GM18858 (cell line): ENCODE data around the gene C2CD3.
A peak's percentile ranks its signal among the peaks of the same experiment; 100 is the strongest.
"Not testable (repeated sequence)": the region's sequence is repeated elsewhere in the genome, so short reads cannot be mapped to it uniquely, and the experiment has no call there.

Experiments used
- ATAC-seq: cut with Tn5 transposase; IDR thresholded peaks from one replicate; pipeline ENCODE4 v1.9.1; 2021; ENCODE audit not compliant: unreplicated experiment

Gene C2CD3

DNA sequence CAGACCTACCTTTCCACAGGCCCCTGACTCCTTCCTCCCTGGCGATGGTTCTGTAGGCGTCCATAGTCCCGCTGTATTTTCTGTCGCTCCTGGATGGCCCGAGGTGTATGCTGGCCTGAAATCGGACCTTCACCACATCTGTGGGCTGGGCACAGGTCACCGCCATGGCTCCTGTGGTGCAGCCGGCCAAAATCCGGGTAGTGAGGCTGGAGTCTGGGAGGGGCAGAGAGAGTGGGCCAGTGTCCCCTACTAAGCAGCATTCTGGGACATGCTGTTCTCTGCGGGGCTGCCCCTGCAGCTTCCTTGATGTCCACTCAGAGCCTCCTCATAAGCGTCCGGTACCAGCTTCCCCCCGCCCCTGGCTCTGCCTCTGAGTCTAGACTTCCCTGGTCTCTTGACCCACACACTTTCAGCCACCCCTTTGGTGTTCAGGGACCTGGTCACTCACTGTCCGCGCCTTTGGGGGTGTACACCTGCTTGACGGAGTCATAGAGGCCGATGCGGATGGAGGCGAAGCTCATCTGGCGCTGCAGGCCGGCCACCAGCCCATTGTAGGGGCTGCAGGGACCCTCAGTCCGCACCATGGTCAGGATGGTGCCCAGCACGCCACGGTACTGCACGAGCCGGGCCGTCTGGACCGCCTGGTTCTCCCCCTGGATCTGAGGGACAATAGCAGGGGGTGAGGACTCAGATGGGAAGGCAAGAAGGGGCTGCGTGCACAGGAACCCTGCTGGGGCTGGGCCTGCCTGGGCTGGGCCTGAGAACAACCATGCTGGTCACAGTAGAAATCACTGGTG, 164.9 kb downstream of the C2CD3 start:
- ATAC-seq, result no peak

- ATAC-seq, result no peak
Observed at GRCh38 chr11:74004759-74005615, 165.8 kb downstream of the C2CD3 start.

DNA sequence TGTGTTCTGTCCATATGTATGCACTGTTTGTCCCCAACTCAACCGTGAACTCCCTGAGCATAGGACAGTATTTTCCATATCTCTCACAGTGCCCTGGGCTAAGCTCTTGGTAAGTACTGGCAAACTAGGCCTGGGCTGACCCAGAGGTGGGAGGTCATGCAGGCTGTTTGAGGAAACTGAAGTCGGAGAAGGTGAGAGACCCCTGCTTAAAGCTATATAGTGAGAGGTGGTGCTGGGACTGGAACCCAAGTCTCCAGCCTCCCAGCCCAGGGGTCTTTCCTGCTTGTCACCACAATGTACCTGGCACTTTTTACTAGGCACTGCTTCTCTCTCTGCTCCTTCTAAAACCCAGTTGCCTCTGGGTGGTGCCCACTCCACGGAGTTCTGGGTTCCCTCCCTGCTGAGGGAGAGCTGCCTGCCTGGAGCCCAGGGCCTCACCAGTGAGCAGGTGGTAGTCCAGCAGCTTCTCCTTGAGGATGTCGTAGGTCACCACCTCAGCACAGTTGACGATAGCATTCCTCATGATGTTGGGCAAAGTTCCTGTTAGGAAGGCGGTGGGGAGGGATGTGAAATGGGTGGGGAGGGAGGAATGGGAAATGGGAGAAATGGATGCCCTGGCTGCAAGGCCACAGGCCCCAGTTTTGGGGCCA, 166.6 kb downstream of the C2CD3 start:
- no peak for ATAC-seq

DNA sequence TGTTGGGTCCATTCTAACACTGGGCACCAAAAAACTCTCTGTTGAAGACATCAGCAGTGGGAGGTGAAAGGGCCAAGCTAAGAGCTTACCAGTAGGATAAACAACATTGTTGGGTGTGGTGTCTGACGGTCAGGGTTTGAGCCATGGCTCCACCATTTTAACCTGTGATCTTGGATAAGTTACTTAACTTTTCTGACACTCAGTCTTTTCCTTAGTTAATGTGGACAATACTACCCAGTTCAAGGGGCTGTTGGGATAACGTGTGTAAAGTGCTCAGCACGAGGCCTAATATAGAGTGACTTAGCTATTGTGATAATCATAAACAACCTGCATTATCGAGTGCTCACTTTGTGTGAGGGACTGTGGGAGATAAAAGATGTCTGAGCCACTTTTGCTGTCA, 168.0 kb downstream of the C2CD3 start:
- ATAC-seq, result no peak

DNA sequence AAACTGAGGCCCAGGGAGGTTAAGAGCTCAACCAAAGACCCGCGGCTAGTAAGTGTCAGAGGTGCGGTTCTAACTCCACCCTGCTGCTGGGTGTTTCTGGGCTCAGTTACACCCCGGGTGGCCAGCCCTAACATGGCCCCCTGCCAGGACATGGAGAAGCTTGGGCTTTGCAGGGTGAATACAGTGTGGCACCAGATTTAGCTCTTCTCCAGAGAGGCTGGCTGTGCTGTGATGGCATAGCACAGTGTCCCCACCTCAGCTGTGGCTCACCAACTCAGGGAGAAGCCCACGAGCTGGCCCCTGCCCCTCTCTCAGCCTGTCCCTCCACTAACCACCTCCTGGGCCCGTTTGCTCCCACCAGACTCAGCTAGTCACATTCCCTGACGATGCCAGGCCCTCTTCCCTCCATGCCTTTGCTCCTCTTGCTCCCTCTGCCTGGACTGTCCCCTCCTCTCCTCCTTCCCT, 168.9 kb downstream of the C2CD3 start:
- no peak for ATAC-seq

DNA sequence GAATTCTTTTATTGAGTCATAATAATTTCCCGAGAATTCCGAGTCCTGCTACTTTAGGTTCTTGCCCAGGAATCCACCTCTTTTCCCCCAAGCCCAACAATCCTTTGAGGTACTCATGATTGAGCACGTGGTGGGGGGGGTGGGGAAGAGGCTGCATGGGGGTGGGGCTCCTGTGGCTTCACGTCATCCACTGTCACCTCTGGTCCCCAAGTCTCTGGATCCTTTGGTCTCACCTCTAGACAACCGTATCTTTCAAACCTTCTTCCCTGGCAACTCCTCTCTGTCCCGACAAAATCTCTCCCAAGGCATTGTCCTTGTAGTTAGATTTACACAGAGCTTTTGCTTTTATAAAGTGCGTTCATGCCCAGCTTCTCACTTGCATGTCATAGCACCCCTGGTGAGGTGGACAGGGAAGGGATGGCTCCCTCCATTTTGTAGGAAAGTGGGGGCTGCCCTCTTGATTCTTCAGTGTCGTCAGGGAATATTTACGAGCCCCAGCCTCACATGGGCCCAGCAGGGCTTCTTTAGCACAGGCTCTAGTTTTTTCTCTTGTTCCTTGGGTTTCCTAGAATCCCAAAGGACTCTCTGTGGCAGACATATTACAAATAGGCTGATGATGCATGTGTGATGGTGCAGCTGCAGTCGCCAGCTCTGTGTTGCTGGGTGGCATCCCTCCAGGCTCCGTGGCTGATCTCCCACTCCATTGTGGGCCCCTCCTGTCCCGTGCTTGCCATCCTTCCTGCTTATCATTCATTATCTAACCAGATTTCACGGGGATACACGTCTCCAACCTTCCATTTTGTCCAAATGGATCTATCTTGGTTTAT, 170.3 kb downstream of the C2CD3 start:
- no peak for ATAC-seq

- no peak for ATAC-seq
Observed at GRCh38 chr11:73999581-74000306, 171.1 kb downstream of the C2CD3 start.

GRCh38 chr11:73998846-73999575, 171.8 kb downstream of the C2CD3 start:
- ATAC-seq, result no peak

DNA sequence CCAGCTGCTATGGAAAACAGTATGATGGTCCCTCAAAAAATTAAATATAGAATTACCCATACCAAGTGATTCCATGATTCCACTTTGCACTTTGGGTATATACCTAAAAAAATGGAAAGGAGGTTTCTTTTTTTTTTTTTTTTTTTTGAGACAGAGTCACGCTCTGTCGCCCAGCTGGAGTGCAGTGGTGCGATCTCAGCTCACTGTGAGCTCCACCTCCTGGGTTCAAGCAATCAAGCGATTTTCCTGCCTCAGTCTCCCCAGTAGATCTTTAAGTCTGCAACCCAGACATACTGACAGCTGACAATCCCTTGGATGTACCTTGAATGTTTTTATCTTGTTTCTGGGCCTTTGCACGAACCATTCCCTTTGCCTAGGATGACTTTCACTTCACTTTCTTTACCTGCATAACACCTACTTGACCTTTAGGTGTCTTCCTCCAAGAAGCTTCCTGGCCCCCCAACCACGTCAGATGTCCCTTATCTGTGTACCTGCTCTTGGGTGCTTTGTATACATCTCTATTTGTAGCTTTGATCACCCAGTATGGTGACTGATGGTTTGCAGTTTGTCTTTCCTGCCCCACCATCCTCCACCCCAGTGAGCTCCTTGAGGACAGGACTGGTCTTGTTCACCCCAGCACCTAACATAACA, 173.6 kb downstream of the C2CD3 start:
- no peak for ATAC-seq

DNA sequence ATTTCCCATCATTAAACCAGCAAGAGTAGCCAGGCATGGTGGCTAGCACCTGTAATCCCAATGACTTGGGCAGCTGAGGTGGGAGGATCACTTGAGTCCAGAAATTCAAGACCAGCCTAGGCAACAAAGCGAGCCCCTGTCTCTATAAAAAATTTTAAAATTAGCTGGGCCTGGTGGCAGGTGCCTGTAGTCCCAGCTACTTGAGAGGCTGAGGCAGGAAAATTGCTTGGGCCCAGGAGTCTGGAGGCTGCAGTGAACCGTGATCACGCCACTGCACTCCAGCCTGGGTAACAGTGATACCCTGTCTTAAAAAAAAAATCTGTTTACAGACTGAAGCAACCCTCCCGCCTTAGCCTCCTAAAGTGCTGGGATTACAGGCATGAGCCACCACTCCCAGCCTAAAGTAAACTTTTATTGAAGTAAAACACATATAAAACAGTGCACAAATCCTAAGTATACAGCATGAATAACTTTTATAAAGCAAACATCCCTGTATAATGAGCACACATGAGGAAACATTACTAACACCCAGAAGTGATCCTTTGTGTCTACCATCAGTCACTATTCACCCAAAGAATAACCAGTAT, 174.5 kb downstream of the C2CD3 start:
- no peak for ATAC-seq

- no peak for ATAC-seq
Observed at GRCh38 chr11:73995731-73996130, 175.1 kb downstream of the C2CD3 start.

- ATAC-seq, result peak; percentile 50
Observed at GRCh38 chr11:73995247-73995646, 175.6 kb downstream of the C2CD3 start.

DNA sequence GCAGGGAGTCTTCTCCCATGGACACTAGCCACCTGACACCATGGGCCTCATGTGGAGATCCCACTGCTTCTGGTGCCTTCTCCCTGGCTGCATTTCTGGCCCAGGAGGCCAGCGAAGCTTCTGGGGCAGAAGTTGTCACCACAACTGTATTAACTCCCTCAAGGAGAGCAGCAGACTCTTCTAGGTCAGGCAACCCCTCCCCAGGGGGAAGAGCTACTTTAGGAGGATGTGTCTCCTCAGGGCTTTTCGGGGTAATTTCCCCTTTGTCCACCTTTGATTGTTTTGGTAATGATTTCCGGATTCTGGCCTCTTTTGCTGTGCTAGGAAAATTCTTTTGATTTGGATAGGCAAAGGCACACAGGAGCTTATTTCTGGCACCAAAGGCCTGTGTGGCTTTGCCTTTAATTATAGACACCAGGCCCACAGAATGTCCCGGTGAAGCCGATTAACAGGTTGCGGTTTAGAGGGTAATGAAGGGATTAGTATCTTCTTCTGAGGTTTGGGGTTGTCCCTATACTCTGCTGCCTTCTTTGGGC, 179.3 kb downstream of the C2CD3 start:
- ATAC-seq, result peak; percentile 39

GRCh38 chr11:73990730-73991129, 180.1 kb downstream of the C2CD3 start:
- no peak for ATAC-seq

- ATAC-seq, result no peak
Observed at GRCh38 chr11:73989156-73989555, 181.6 kb downstream of the C2CD3 start.

GRCh38 chr11:73988227-73988626, 182.6 kb downstream of the C2CD3 start:
- no peak for ATAC-seq

DNA sequence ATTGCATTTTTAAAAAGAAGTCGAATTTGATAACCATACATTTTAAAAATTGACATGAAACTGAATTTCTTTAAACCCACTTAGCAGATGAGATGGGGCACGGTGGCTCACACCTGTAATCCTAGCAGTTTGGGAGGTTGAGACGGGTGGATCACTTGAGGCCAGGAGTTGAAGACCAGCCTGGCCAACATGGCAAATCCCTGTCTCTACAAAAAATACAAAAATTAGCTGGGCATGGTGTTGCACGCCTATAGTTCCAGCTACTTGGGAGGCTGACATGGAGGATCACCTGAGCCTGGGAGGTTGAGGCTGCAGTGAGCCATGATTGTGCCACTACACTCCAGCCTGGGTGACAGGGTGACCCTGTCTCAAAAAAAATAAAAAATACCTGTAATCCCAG, 185.1 kb downstream of the C2CD3 start:
- not testable (repeated sequence) for ATAC-seq
